ENCODE results near the gene ANKRD28.
"Not testable (repeated sequence)": the region's sequence is repeated elsewhere in the genome, so short reads cannot be mapped to it uniquely, and the experiment has no call there.

The ANKRD28 gene

DNA sequence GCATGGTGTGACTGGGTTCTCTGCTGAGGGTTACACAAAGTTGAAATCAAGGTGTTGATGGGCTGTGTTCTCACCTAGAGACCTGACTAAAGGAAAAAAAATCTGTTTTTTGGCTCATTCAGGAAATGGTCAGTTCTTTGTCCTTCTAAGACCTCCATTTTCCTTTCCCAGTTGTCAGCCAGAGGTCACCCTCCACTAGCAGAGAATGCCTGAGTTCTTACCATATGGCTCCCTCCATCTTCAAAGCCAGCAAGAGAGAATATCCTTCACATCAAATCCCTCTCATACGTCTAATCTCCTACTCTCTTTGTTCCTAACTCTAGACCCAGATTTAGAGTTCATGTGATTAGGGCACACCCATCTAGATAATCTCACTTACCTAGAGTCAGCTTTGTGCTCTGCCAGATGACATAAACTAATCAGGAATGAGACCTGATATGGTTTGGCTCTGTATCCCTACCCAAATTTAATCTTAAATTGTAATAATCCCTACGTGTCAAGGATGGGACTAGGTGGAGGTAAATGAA, 19.4 kb downstream of the ANKRD28 start:
- no peak overlapping the region for H3K27ac ChIP-seq (ENCODE audit: insufficient read depth, low read depth, low read length, poor library complexity, severe bottlenecking)
- H3K36me3 ChIP-seq (ENCODE audit: control insufficient read depth, insufficient read depth, low read length): no peaks in the 10 kb centered on the region
- H3K4me3 ChIP-seq (ENCODE audit: insufficient read depth, low read depth, low read length): no peak overlapping the region
- H3K4me1 ChIP-seq (ENCODE audit: control insufficient read depth, insufficient read depth, low read length): no peaks in the 10 kb centered on the region
- no peaks in the 10 kb centered on the region for H3K9me3 ChIP-seq (ENCODE audit: control insufficient read depth, low read length)
- H3K27me3 ChIP-seq (ENCODE audit: control insufficient read depth, insufficient read depth, low read length, poor library complexity, severe bottlenecking): no peaks in the 10 kb centered on the region
- WGBS, 2 experiments: 64 to 86% methylated on average over 1 to 2 of the region's 2 CpGs

GRCh38 chr3:15774931-15775560, 22.7 kb downstream of the ANKRD28 start:
- not testable (repeated sequence) for H3K27me3 ChIP-seq (ENCODE audit: control insufficient read depth, insufficient read depth, low read length, poor library complexity, severe bottlenecking); H3K27ac ChIP-seq (ENCODE audit: insufficient read depth, low read depth, low read length, poor library complexity, severe bottlenecking); H3K36me3 ChIP-seq (ENCODE audit: control insufficient read depth, insufficient read depth, low read length); H3K9me3 ChIP-seq (ENCODE audit: control insufficient read depth, low read length); H3K4me3 ChIP-seq (ENCODE audit: insufficient read depth, low read depth, low read length); H3K4me1 ChIP-seq (ENCODE audit: control insufficient read depth, insufficient read depth, low read length)
- 94 to 96% methylated on average over 4 to 5 of the region's 6 CpGs for WGBS, 2 experiments

GRCh38 chr3:15771444-15771843, 26.3 kb downstream of the ANKRD28 start:
- Histone ChIP-seq H3K27ac (ENCODE audit: insufficient read depth, low read depth, low read length, poor library complexity, severe bottlenecking) (no peak overlapping the region), H3K36me3 (ENCODE audit: control insufficient read depth, insufficient read depth, low read length) (no peaks in the 10 kb centered on the region), H3K9me3 (ENCODE audit: control insufficient read depth, low read length) (no peaks in the 10 kb centered on the region), H3K4me1 (ENCODE audit: control insufficient read depth, insufficient read depth, low read length) (no peaks in the 10 kb centered on the region), H3K4me3 (ENCODE audit: insufficient read depth, low read depth, low read length) (no peak overlapping the region), H3K27me3 (ENCODE audit: control insufficient read depth, insufficient read depth, low read length, poor library complexity, severe bottlenecking) (no peaks in the 10 kb centered on the region)
- WGBS, 2 experiments: 89 to 92% methylated on average over 1 of the region's 1 CpG

- Histone ChIP-seq H3K9me3 (ENCODE audit: control insufficient read depth, low read length) (no peaks in the 10 kb centered on the region), H3K4me3 (ENCODE audit: insufficient read depth, low read depth, low read length) (no peak overlapping the region), H3K4me1 (ENCODE audit: control insufficient read depth, insufficient read depth, low read length) (no peaks in the 10 kb centered on the region), H3K27ac (ENCODE audit: insufficient read depth, low read depth, low read length, poor library complexity, severe bottlenecking) (no peak overlapping the region), H3K27me3 (ENCODE audit: control insufficient read depth, insufficient read depth, low read length, poor library complexity, severe bottlenecking) (no peaks in the 10 kb centered on the region), H3K36me3 (ENCODE audit: control insufficient read depth, insufficient read depth, low read length) (no peaks in the 10 kb centered on the region)
- 100% methylated on average over 1 of the region's 2 CpGs; no CpG with 5 or more reads in 1 of the 2 experiments for WGBS, 2 experiments
These were observed 28.4 kb downstream of the ANKRD28 start for GRCh38 chr3:15769256-15769915.

- Histone ChIP-seq H3K9me3 (ENCODE audit: control insufficient read depth, low read length) (no peaks in the 10 kb centered on the region), H3K4me1 (ENCODE audit: control insufficient read depth, insufficient read depth, low read length) (no peaks in the 10 kb centered on the region), H3K27ac (ENCODE audit: insufficient read depth, low read depth, low read length, poor library complexity, severe bottlenecking) (no peak overlapping the region), H3K36me3 (ENCODE audit: control insufficient read depth, insufficient read depth, low read length) (no peaks in the 10 kb centered on the region), H3K27me3 (ENCODE audit: control insufficient read depth, insufficient read depth, low read length, poor library complexity, severe bottlenecking) (no peaks in the 10 kb centered on the region), H3K4me3 (ENCODE audit: insufficient read depth, low read depth, low read length) (no peak overlapping the region)
- 80 to 98% methylated on average over 4 of the region's 5 CpGs for WGBS, 2 experiments
These were observed 29.1 kb downstream of the ANKRD28 start for GRCh38 chr3:15768421-15769255.

DNA sequence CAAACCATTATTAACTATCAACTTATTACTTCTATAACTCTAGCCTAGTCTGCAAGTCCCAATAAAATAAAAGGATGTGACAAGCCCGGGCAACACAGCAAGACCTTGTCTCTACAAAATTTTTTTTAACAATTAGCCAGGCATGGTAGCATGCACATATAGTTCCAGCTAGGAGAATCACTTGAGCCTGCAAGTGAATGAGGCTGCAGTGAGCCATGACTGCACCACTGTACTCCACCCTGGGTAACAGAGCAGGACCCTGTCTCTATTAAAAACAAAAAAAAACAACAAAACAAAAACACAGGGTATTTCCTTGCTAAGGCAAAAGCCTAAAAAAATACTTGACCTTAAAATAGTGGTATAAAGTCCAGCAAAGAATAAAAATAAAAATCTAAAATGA, 31.4 kb downstream of the ANKRD28 start:
- Histone ChIP-seq H3K9me3 (ENCODE audit: control insufficient read depth, low read length) (no peaks in the 10 kb centered on the region), H3K4me1 (ENCODE audit: control insufficient read depth, insufficient read depth, low read length) (no peaks in the 10 kb centered on the region), H3K27me3 (ENCODE audit: control insufficient read depth, insufficient read depth, low read length, poor library complexity, severe bottlenecking) (no peaks in the 10 kb centered on the region), H3K27ac (ENCODE audit: insufficient read depth, low read depth, low read length, poor library complexity, severe bottlenecking) (no peak overlapping the region), H3K4me3 (ENCODE audit: insufficient read depth, low read depth, low read length) (no peak overlapping the region), H3K36me3 (ENCODE audit: control insufficient read depth, insufficient read depth, low read length) (no peaks in the 10 kb centered on the region)
- 76 to 94% methylated on average over 1 of the region's 1 CpG for WGBS, 2 experiments

DNA sequence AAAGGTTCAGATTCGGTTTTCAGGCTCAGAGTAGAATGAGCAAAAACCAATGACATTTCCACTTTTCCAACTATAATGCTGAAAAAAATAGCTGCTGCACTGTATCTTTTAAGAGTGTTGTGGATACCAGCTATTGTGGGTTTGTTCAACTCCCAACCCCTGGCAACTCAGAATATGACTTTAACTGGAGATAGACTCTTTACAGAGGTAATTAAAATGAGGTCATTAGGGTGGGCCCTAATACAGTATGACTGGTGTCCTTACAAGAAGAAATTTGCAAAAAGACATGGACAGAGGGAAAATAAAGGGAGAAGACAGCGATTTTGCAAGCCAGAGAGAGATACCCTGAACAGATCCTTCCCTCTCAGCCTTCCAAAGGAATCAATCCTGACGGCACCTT, 39.5 kb downstream of the ANKRD28 start:
- Histone ChIP-seq H3K9me3 (ENCODE audit: control insufficient read depth, low read length) (no peaks in the 10 kb centered on the region), H3K27ac (ENCODE audit: insufficient read depth, low read depth, low read length, poor library complexity, severe bottlenecking) (no peak overlapping the region), H3K27me3 (ENCODE audit: control insufficient read depth, insufficient read depth, low read length, poor library complexity, severe bottlenecking) (no peaks in the 10 kb centered on the region), H3K36me3 (ENCODE audit: control insufficient read depth, insufficient read depth, low read length) (no peaks in the 10 kb centered on the region), H3K4me1 (ENCODE audit: control insufficient read depth, insufficient read depth, low read length) (no peaks in the 10 kb centered on the region), H3K4me3 (ENCODE audit: insufficient read depth, low read depth, low read length) (no peak overlapping the region)
- 85 to 92% methylated on average over 3 of the region's 3 CpGs for WGBS, 2 experiments

DNA sequence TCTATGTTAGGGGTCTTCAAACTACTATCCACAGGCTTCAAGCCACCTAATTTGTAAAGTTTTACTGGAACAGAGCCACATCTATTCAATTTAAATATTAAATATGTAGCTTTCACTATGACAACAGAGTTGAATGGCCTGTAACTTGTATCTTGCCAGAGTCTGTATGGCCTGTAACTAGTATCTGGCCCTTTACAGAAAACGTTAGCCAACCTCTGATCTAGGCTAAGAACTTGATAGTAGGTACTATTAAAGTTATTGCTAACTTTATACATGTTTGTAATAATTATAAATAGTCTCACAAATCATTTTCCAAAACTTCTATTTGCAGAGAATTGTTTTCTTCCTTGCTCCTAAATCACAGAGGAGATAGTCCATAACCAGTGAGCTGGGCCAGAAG, 40.0 kb downstream of the ANKRD28 start:
- no peak overlapping the region for H3K27ac ChIP-seq (ENCODE audit: insufficient read depth, low read depth, low read length, poor library complexity, severe bottlenecking)
- H3K27me3 ChIP-seq (ENCODE audit: control insufficient read depth, insufficient read depth, low read length, poor library complexity, severe bottlenecking): no peaks in the 10 kb centered on the region
- no peaks in the 10 kb centered on the region for H3K36me3 ChIP-seq (ENCODE audit: control insufficient read depth, insufficient read depth, low read length)
- WGBS, 2 experiments: 86 to 100% methylated on average over 1 of the region's 1 CpG
- H3K9me3 ChIP-seq (ENCODE audit: control insufficient read depth, low read length): no peaks in the 10 kb centered on the region
- H3K4me3 ChIP-seq (ENCODE audit: insufficient read depth, low read depth, low read length): no peak overlapping the region
- no peaks in the 10 kb centered on the region for H3K4me1 ChIP-seq (ENCODE audit: control insufficient read depth, insufficient read depth, low read length)

- Histone ChIP-seq H3K4me1 (ENCODE audit: control insufficient read depth, insufficient read depth, low read length) (no peaks in the 10 kb centered on the region), H3K9me3 (ENCODE audit: control insufficient read depth, low read length) (no peaks in the 10 kb centered on the region), H3K4me3 (ENCODE audit: insufficient read depth, low read depth, low read length) (no peak overlapping the region), H3K27me3 (ENCODE audit: control insufficient read depth, insufficient read depth, low read length, poor library complexity, severe bottlenecking) (no peaks in the 10 kb centered on the region), H3K36me3 (ENCODE audit: control insufficient read depth, insufficient read depth, low read length) (no peaks in the 10 kb centered on the region), H3K27ac (ENCODE audit: insufficient read depth, low read depth, low read length, poor library complexity, severe bottlenecking) (no peak overlapping the region)
- 50 to 51% methylated on average over 3 of the region's 3 CpGs for WGBS, 2 experiments
These were observed 41.3 kb downstream of the ANKRD28 start for GRCh38 chr3:15756505-15756904.

DNA sequence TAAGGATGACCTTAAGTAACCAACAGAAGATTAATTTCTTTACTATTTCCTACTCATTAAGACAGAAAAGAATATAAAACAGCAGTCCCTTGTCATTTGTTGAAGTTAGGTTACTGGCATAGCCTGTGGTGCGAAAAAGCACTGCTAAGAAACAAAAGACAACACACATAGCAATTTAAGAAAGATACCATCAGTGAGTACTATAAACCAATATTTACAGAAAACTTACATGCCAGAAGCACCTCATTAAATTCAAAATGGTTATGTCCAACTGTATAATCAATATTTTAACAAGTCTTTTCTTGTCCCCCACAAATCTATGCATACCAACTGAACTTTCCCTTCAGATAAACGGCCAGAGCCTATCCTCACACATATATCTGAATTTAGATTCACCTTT, 42.0 kb downstream of the ANKRD28 start:
- 79 to 89% methylated on average over 2 of the region's 2 CpGs for WGBS, 2 experiments

More for the DNA sequence above, 42.0 kb downstream of the ANKRD28 start:
- no peaks in the 10 kb centered on the region for H3K27me3 ChIP-seq (ENCODE audit: control insufficient read depth, insufficient read depth, low read length, poor library complexity, severe bottlenecking)
- no peak overlapping the region for H3K4me3 ChIP-seq (ENCODE audit: insufficient read depth, low read depth, low read length)
- H3K36me3 ChIP-seq (ENCODE audit: control insufficient read depth, insufficient read depth, low read length): no peaks in the 10 kb centered on the region
- no peak overlapping the region for H3K27ac ChIP-seq (ENCODE audit: insufficient read depth, low read depth, low read length, poor library complexity, severe bottlenecking)
- H3K9me3 ChIP-seq (ENCODE audit: control insufficient read depth, low read length): no peaks in the 10 kb centered on the region
- H3K4me1 ChIP-seq (ENCODE audit: control insufficient read depth, insufficient read depth, low read length): no peaks in the 10 kb centered on the region

Data from ectodermal cell (in vitro differentiated cells).